Measurements from ENCODE around the gene EPB41L2.

EPB41L2 gene

GRCh38 chr6:130834482-130835251 lies 228.4 kb downstream of the EPB41L2 start:
- TF ChIP-seq CTCF (IDR thresholded peaks at IDR 0.05; ENCODE audit: borderline replicate concordance, control extremely low read depth, extremely low read depth, insufficient read depth, missing control alignments), result no peak
- no peak for DNase-seq (ENCODE audit: low spot score)
- in situ Hi-C loops (cut with MboI; ENCODE audit: low sequenced_read_pairs, unreplicated experiment), result no loop called here

GRCh38 chr6:130833569-130833968 lies 229.5 kb downstream of the EPB41L2 start:
- no peak for TF ChIP-seq CTCF (IDR thresholded peaks at IDR 0.05; ENCODE audit: borderline replicate concordance, control extremely low read depth, extremely low read depth, insufficient read depth, missing control alignments)
- no peak for DNase-seq (ENCODE audit: low spot score)
- in situ Hi-C loops (cut with MboI; ENCODE audit: low sequenced_read_pairs, unreplicated experiment), result no loop called here

GRCh38 chr6:130831607-130832006 lies 231.4 kb downstream of the EPB41L2 start:
- in situ Hi-C loops (cut with MboI; ENCODE audit: low sequenced_read_pairs, unreplicated experiment), result no loop called here
- no peak for DNase-seq (ENCODE audit: low spot score)
- no peak for TF ChIP-seq CTCF (IDR thresholded peaks at IDR 0.05; ENCODE audit: borderline replicate concordance, control extremely low read depth, extremely low read depth, insufficient read depth, missing control alignments)

GRCh38 chr6:130829333-130829910 lies 233.6 kb downstream of the EPB41L2 start:
- in situ Hi-C loops (cut with MboI; ENCODE audit: low sequenced_read_pairs, unreplicated experiment), result no loop called here

GRCh38 chr6:130827247-130828149 lies 235.5 kb downstream of the EPB41L2 start, which contains the start of gene SMLR1:
Gene SMLR1 (plus strand): TSS chr6:130827406. CDS start chr6:130827414, 8 bp downstream.
- in situ Hi-C loops (cut with MboI; ENCODE audit: low sequenced_read_pairs, unreplicated experiment), result no loop called here

More at GRCh38 chr6:130829333-130829910, 233.6 kb downstream of the EPB41L2 start:
- DNase-seq (ENCODE audit: low spot score), result no peak
- no peak for TF ChIP-seq CTCF (IDR thresholded peaks at IDR 0.05; ENCODE audit: borderline replicate concordance, control extremely low read depth, extremely low read depth, insufficient read depth, missing control alignments)

More at GRCh38 chr6:130827247-130828149, 235.5 kb downstream of the EPB41L2 start, which contains the start of gene SMLR1:
- no peak for DNase-seq (ENCODE audit: low spot score)
- TF ChIP-seq CTCF (IDR thresholded peaks at IDR 0.05; ENCODE audit: borderline replicate concordance, control extremely low read depth, extremely low read depth, insufficient read depth, missing control alignments), result no peak

Data from GM13976 (cell line).